IMR-90 (cell line): ENCODE results near the gene FARP1. TPM values are rescaled to one million over a fixed set of nuclear protein-coding genes. Genes with fewer than 3 reads are reported as not detected.

Experiments used
- ATAC-seq: fragments of 200-7000 bp; cut with Tn5 transposase; 2 replicates; pipeline ENCODE4 v1.9.1; 2020; ENCODE audit warnings: low read depth, mild to moderate bottlenecking, moderate library complexity
- BruUV-seq: library from RNA; stranded (reverse); fragments of 400-500 nt; replicated peaks from 2 replicates; lab custom pipeline; 2021; lab: Mats Ljungman, UMichigan
- CTCF ChIA-PET: fragments of 300-600 bp; formaldehyde crosslinking; extraction: SDS; loops from one replicate; lab custom pipeline; 2021; ENCODE audit warnings: antibody characterized with exemption; lab: Yijun Ruan, JAX
- POLR2A ChIA-PET: fragments of 300-600 bp; sonication (Branson Sonifier 250); formaldehyde crosslinking; loops from one replicate; lab custom pipeline; 2022; ENCODE audit warnings: antibody characterized with exemption; ENCODE audit not compliant: unreplicated experiment; lab: Charles Lee
- DNase-seq: peaks from one replicate; pipeline ENCODE4 v3.0.0; 2013
- H2AFZ ChIP-seq: replicated peaks from 2 replicates; pipeline ENCODE3; 2013; ENCODE audit warnings: low read length, mild to moderate bottlenecking; ENCODE audit not compliant: poor library complexity
- H2AK5ac ChIP-seq: 2 replicates; pipeline ENCODE4 v1.6.1; 2013; ENCODE audit warnings: low read depth, low read length, inconsistent platforms
- H2AK9ac ChIP-seq: replicated peaks from 2 replicates; pipeline ENCODE3; 2013; ENCODE audit warnings: mild to moderate bottlenecking, low read depth, low read length, moderate library complexity; ENCODE audit not compliant: poor library complexity
- H2BK120ac ChIP-seq: 2 replicates; pipeline ENCODE4 v1.6.1; 2013; ENCODE audit warnings: low read depth, low read length, inconsistent platforms
- H2BK15ac ChIP-seq: 3 replicates; pipeline ENCODE4 v1.6.1; 2013; ENCODE audit warnings: low read depth, low read length, inconsistent platforms
- H2BK20ac ChIP-seq: 2 replicates; pipeline ENCODE4 v1.6.1; 2013; ENCODE audit warnings: low read depth, mild to moderate bottlenecking, inconsistent platforms, low read length, moderate library complexity
- H2BK5ac ChIP-seq: 2 replicates; pipeline ENCODE4 v1.6.1; 2013; ENCODE audit warnings: mild to moderate bottlenecking, low read depth, low read length, inconsistent platforms; ENCODE audit not compliant: poor library complexity, severe bottlenecking
- H3K14ac ChIP-seq: replicated peaks from 2 replicates; pipeline ENCODE4 v1.6.1; 2013; ENCODE audit warnings: low read depth, low read length, inconsistent platforms
- H3K18ac ChIP-seq: 2 replicates; pipeline ENCODE4 v1.6.1; 2013; ENCODE audit warnings: low read depth, low read length, control low read depth
- H3K23ac ChIP-seq: 2 replicates; pipeline ENCODE4 v1.6.1; 2013; ENCODE audit warnings: low read depth, low read length, inconsistent platforms
- H3K27ac ChIP-seq: 2 replicates; pipeline ENCODE4 v1.5.1; 2013; ENCODE audit warnings: mild to moderate bottlenecking, control low read depth, low read length; ENCODE audit not compliant: insufficient read depth
- H3K27me3 ChIP-seq: 2 replicates; pipeline ENCODE4 v1.6.1; 2013; ENCODE audit warnings: low read length; ENCODE audit not compliant: control insufficient read depth, insufficient read depth
- H3K36me3 ChIP-seq: 2 replicates; pipeline ENCODE4 v1.6.1; 2013; ENCODE audit warnings: low read length, mixed read lengths; ENCODE audit not compliant: control insufficient read depth, insufficient read depth
- H3K4ac ChIP-seq: 2 replicates; pipeline ENCODE4 v1.6.1; 2013; ENCODE audit warnings: low read depth, low read length, inconsistent platforms
- H3K4me1 ChIP-seq: 2 replicates; pipeline ENCODE4 v1.6.1; 2013; ENCODE audit warnings: low read length, mixed read lengths; ENCODE audit not compliant: control insufficient read depth, insufficient read depth
- H3K4me2 ChIP-seq: 2 replicates; pipeline ENCODE4 v1.6.1; 2013; ENCODE audit warnings: low read depth, mild to moderate bottlenecking, control low read depth, low read length, moderate library complexity
- H3K4me3 ChIP-seq: 2 replicates; pipeline ENCODE4 v1.5.1; 2013; ENCODE audit warnings: low read depth, mild to moderate bottlenecking, control low read depth, low read length, moderate library complexity; ENCODE audit not compliant: insufficient read depth
- H3K56ac ChIP-seq: 2 replicates; pipeline ENCODE4 v1.6.1; 2013; ENCODE audit warnings: low read length, inconsistent platforms; ENCODE audit not compliant: insufficient read depth; ENCODE audit errors: extremely low read depth
- H3K79me1 ChIP-seq, 2 experiments: 2 replicates each; pipeline ENCODE4 v1.6.1; 2013; ENCODE audit warnings: low read length in 2 of 2, inconsistent platforms in 1 of 2, low read depth in 1 of 2
- H3K9ac ChIP-seq: 2 replicates; pipeline ENCODE4 v1.6.1; 2013; ENCODE audit warnings: low read depth, low read length, control low read depth
- H3K9me1 ChIP-seq: 2 replicates; pipeline ENCODE4 v1.6.1; 2013; ENCODE audit warnings: low read length, inconsistent platforms; ENCODE audit not compliant: insufficient read depth
- H3K9me3 ChIP-seq: 2 replicates; pipeline ENCODE4 v1.6.1; 2013; ENCODE audit warnings: low read length; ENCODE audit not compliant: control insufficient read depth, insufficient read depth
- H4K20me1 ChIP-seq: 2 replicates; pipeline ENCODE4 v1.6.1; 2013; ENCODE audit warnings: low read length, inconsistent platforms; ENCODE audit not compliant: insufficient read depth
- H4K5ac ChIP-seq: 2 replicates; pipeline ENCODE4 v1.6.1; 2013; ENCODE audit warnings: mild to moderate bottlenecking, low read depth, low read length, control low read depth
- H4K8ac ChIP-seq, 2 experiments: 2 replicates each; pipeline ENCODE4 v1.6.1; 2013; ENCODE audit warnings: low read depth in 2 of 2, low read length in 2 of 2, control low read depth in 1 of 2, inconsistent platforms in 1 of 2
- H4K91ac ChIP-seq: 2 replicates; pipeline ENCODE4 v1.6.1; 2013; ENCODE audit warnings: low read depth, low read length, inconsistent platforms; ENCODE audit not compliant: insufficient read depth
- CHD1 ChIP-seq: IDR thresholded peaks from 2 replicates; pipeline ENCODE4 v1.6.1; 2012; ENCODE audit warnings: low read depth, low read length, improper control_type of control experiment
- CTCF ChIP-seq: conservative IDR thresholded peaks from 2 replicates; pipeline ENCODE4 v1.5.1; 2012; ENCODE audit warnings: mild to moderate bottlenecking, low read depth, low read length, improper control_type of control experiment
- ELK1 ChIP-seq: fragments of 150-350 bp; IDR thresholded peaks from 2 replicates; pipeline ENCODE4 v1.6.1; 2016; ENCODE audit warnings: low read depth, mild to moderate bottlenecking, low read length, moderate library complexity, borderline replicate concordance
- FOS ChIP-seq: fragments of 150-350 bp; IDR thresholded peaks from 2 replicates; pipeline ENCODE4 v1.6.1; 2016; ENCODE audit warnings: low read depth, low read length
- MXI1 ChIP-seq: IDR thresholded peaks from 2 replicates; pipeline ENCODE4 v1.6.1; 2012; ENCODE audit warnings: low read depth, mild to moderate bottlenecking, low read length, moderate library complexity, borderline replicate concordance
- NFE2L2 ChIP-seq: fragments of 150-350 bp; IDR thresholded peaks from 2 replicates; pipeline ENCODE4 v1.6.1; 2016; ENCODE audit warnings: low read depth, mild to moderate bottlenecking, low read length
- USF2 ChIP-seq: fragments of 150-350 bp; IDR thresholded peaks from 2 replicates; pipeline ENCODE4 v1.6.1; 2017; ENCODE audit warnings: mild to moderate bottlenecking, antibody characterized with exemption, low read length, low read depth
- dilution Hi-C: fragments of 300-500 bp; cut with HindIII; formaldehyde crosslinking; loops from one replicate; pipeline ENCODE4 v1.14.3; 2018; ENCODE audit warnings: low sequenced_read_pairs; ENCODE audit not compliant: unreplicated experiment
- in situ Hi-C: fragments of 300-500 bp; cut with MboI; formaldehyde crosslinking; loops from 3 replicates; pipeline ENCODE4 v1.14.3; 2019; ENCODE audit warnings: low sequenced_read_pairs, inconsistent platforms, mixed read lengths
- intact Hi-C: fragments of 100-400 bp; cut with micrococcal nuclease; formaldehyde crosslinking; loops from 2 replicates; pipeline ENCODE4 v1.10.0; 2022
- polyA plus RNA-seq, 3 experiments: library from polyadenylated mRNA; depleted of rRNA; stranded (reverse); fragments of >200 nt; gene quantifications; 2 replicates each; pipeline ENCODE4 v1.2.3, GENCODE V29; 2012; ENCODE audit warnings: low replicate concordance in 1 of 3
- total RNA-seq: library from RNA; depleted of rRNA; stranded (reverse); fragments of >200 nt; gene quantifications from 2 replicates; pipeline ENCODE4 v1.2.3, GENCODE V29; 2012

Gene FARP1
- total and polyA plus RNA-seq, 2 of the 4 experiments (the other 2 are of a cell fraction), result 39.6 to 57.0 TPM

GRCh38 chr13:98243929-98244272 is 101.0 kb downstream of the FARP1 start:
- POLR2A ChIA-PET, result no interaction called here
- Histone ChIP-seq H4K5ac (no peak overlapping the region), H3K79me1 (peaks cover 39 to 81% of the 10 kb centered on the region in 2 experiments), H3K56ac (no peak overlapping the region), H4K8ac (no peak overlapping the region), H2AK9ac (no peak overlapping the region), H4K91ac (no peak overlapping the region), H3K9me3 (no peaks in the 10 kb centered on the region), H2BK15ac (no peak overlapping the region), H3K36me3 (peaks cover 5% of the 10 kb centered on the region; the same call in 1 of the 2 replicates), H3K4me2 (no peak overlapping the region), H4K20me1 (peaks cover 24% of the 10 kb centered on the region), H2BK5ac (no peak overlapping the region), H3K18ac (no peak overlapping the region), H2BK20ac (no peak overlapping the region), H3K14ac (no peak overlapping the region), H3K27ac (no peak overlapping the region), H2AFZ (no peak overlapping the region), H3K4me1 (peaks cover 4% of the 10 kb centered on the region; the same call in 1 of the 2 replicates), H3K9me1 (peaks cover 40% of the 10 kb centered on the region), H3K27me3 (no peaks in the 10 kb centered on the region), H3K9ac (no peak overlapping the region), H3K4me3 (no peak overlapping the region), H2BK120ac (no peak overlapping the region), H3K23ac (no peak overlapping the region), H3K4ac (no peak overlapping the region), H2AK5ac (no peak overlapping the region)
- intact Hi-C loops (no loop called here), in situ Hi-C loops (no loop called here), dilution Hi-C loops (no loop called here)
- DNase-seq (no peak), ATAC-seq (no peak)
- no peak for TF ChIP-seq FOS
- TF ChIP-seq USF2, result no peak
- no peak for TF ChIP-seq CHD1
- TF ChIP-seq CTCF, result no peak
- TF ChIP-seq NFE2L2, result no peak
- no peak for TF ChIP-seq MXI1
- no peak for TF ChIP-seq ELK1
- CTCF ChIA-PET, result no interaction called here
- no TSS peak for BruUV-seq
